ENCODE data around the gene FOXO6.

The FOXO6 gene

GRCh38 chr1:41418857-41419583, 57.8 kb downstream of the FOXO6 start:
- in situ Hi-C loops (cut with MboI; ENCODE audit: low sequenced_read_pairs), result loop anchor here (10.0 kb wide), 1 partner anchor 94 kb away; no protein-coding TSS in a partner anchor

GRCh38 chr1:41419584-41420295, 58.5 kb downstream of the FOXO6 start:
- in situ Hi-C loops (cut with MboI; ENCODE audit: low sequenced_read_pairs), result loop anchor here (10.0 kb wide), 1 partner anchor 95 kb away; no protein-coding TSS in a partner anchor

- in situ Hi-C loops (cut with MboI; ENCODE audit: low sequenced_read_pairs), result no loop called here
Observed at GRCh38 chr1:41420351-41420750, 59.1 kb downstream of the FOXO6 start.

- in situ Hi-C loops (cut with MboI; ENCODE audit: low sequenced_read_pairs), result no loop called here
Observed at GRCh38 chr1:41420860-41421259, 59.6 kb downstream of the FOXO6 start.

- in situ Hi-C loops (cut with MboI; ENCODE audit: low sequenced_read_pairs), result no loop called here
Observed at GRCh38 chr1:41422306-41422705, 61.1 kb downstream of the FOXO6 start.

- in situ Hi-C loops (cut with MboI; ENCODE audit: low sequenced_read_pairs), result no loop called here
Observed at GRCh38 chr1:41423511-41424191, 62.4 kb downstream of the FOXO6 start.

GRCh38 chr1:41424581-41425118, 63.4 kb downstream of the FOXO6 start:
- in situ Hi-C loops (cut with MboI; ENCODE audit: low sequenced_read_pairs), result no loop called here

- in situ Hi-C loops (cut with MboI; ENCODE audit: low sequenced_read_pairs), result no loop called here
Observed at GRCh38 chr1:41425369-41425768, 64.1 kb downstream of the FOXO6 start.

GRCh38 chr1:41426201-41426890, 65.1 kb downstream of the FOXO6 start:
- in situ Hi-C loops (cut with MboI; ENCODE audit: low sequenced_read_pairs), result no loop called here

- in situ Hi-C loops (cut with MboI; ENCODE audit: low sequenced_read_pairs), result no loop called here
Observed at GRCh38 chr1:41427122-41427913, 66.1 kb downstream of the FOXO6 start.

GRCh38 chr1:41427916-41428737, 66.9 kb downstream of the FOXO6 start:
- in situ Hi-C loops (cut with MboI; ENCODE audit: low sequenced_read_pairs), result no loop called here

- in situ Hi-C loops (cut with MboI; ENCODE audit: low sequenced_read_pairs), result no loop called here
Observed at GRCh38 chr1:41428738-41429640, 67.8 kb downstream of the FOXO6 start.

GRCh38 chr1:41429641-41430035, 68.4 kb downstream of the FOXO6 start:
- in situ Hi-C loops (cut with MboI; ENCODE audit: low sequenced_read_pairs), result loop anchor here (10.0 kb wide), 1 partner anchor 165 kb away; no protein-coding TSS in a partner anchor

- in situ Hi-C loops (cut with MboI; ENCODE audit: low sequenced_read_pairs), result loop anchor here (10.0 kb wide), 1 partner anchor 165 kb away; no protein-coding TSS in a partner anchor
Observed at GRCh38 chr1:41430069-41430468, 68.8 kb downstream of the FOXO6 start.

GRCh38 chr1:41430582-41430981, 69.3 kb downstream of the FOXO6 start:
- in situ Hi-C loops (cut with MboI; ENCODE audit: low sequenced_read_pairs), result loop anchor here (10.0 kb wide), 1 partner anchor 166 kb away; no protein-coding TSS in a partner anchor

GRCh38 chr1:41431490-41432350, 70.5 kb downstream of the FOXO6 start:
- in situ Hi-C loops (cut with MboI; ENCODE audit: low sequenced_read_pairs), result loop anchor here (10.0 kb wide), 1 partner anchor 167 kb away; no protein-coding TSS in a partner anchor

Data from HL-60/S4 treated with phorbol 12-myristate 13-acetate at 8.2 ng/mL for 4 days and 3 days (cell line).